ENCODE data around the gene PRH1. TPM values are rescaled to one million over a fixed set of nuclear protein-coding genes. Genes with fewer than 3 reads are reported as not detected.

The PRH1 gene
- total RNA-seq, 1 experiment from 2014 or later: 6.7 TPM

DNA sequence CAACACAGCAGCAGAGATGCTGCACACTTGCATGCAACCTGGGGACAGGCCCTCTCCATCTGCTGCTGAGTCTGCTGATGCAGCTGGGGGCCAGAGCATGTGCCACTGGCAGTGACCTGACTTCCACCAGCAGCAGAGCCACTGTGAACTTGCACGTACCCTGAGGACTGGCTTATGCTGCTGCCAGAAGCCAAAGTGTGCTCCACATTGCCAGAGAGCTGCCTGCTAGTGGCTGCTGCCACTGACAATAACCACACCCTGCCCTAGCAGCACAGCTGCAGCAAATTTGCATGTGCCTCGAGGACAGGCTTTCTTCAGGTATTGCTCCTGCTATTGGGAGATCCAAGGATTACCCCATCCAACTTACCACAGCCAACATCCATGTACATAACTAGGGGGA lies 30.3 kb downstream of the PRH1 start:
- Mint-ChIP-seq H3K4me3 (no peak overlapping the region), H3K4me1 (no peaks in the 10 kb centered on the region), H3K27me3 (ENCODE audit: low read depth) (peaks cover 4% of the 10 kb centered on the region; the same call in 1 of the 2 replicates), H3K9me3 (peaks cover 37% of the 10 kb centered on the region), H3K27ac (no peak overlapping the region), H3K36me3 (peaks cover 42% of the 10 kb centered on the region)
- TF ChIP-seq RORB (CRISPR knock-in tag; IDR thresholded peaks at IDR 0.05) (no peak), JUN (CRISPR knock-in tag; IDR thresholded peaks at IDR 0.05) (no peak), SOX15 (CRISPR knock-in tag; IDR thresholded peaks at IDR 0.05) (no peak)
- TF ChIP-seq, protein P1, sequence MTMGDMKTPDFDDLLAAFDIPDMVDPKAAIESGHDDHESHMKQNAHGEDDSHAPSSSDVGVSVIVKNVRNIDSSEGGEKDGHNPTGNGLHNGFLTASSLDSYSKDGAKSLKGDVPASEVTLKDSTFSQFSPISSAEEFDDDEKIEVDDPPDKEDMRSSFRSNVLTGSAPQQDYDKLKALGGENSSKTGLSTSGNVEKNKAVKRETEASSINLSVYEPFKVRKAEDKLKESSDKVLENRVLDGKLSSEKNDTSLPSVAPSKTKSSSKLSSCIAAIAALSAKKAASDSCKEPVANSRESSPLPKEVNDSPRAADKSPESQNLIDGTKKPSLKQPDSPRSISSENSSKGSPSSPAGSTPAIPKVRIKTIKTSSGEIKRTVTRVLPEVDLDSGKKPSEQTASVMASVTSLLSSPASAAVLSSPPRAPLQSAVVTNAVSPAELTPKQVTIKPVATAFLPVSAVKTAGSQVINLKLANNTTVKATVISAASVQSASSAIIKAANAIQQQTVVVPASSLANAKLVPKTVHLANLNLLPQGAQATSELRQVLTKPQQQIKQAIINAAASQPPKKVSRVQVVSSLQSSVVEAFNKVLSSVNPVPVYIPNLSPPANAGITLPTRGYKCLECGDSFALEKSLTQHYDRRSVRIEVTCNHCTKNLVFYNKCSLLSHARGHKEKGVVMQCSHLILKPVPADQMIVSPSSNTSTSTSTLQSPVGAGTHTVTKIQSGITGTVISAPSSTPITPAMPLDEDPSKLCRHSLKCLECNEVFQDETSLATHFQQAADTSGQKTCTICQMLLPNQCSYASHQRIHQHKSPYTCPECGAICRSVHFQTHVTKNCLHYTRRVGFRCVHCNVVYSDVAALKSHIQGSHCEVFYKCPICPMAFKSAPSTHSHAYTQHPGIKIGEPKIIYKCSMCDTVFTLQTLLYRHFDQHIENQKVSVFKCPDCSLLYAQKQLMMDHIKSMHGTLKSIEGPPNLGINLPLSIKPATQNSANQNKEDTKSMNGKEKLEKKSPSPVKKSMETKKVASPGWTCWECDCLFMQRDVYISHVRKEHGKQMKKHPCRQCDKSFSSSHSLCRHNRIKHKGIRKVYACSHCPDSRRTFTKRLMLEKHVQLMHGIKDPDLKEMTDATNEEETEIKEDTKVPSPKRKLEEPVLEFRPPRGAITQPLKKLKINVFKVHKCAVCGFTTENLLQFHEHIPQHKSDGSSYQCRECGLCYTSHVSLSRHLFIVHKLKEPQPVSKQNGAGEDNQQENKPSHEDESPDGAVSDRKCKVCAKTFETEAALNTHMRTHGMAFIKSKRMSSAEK (CRISPR knock-in tag; IDR thresholded peaks at IDR 0.05; ENCODE audit: borderline replicate concordance): no peak
- TF ChIP-seq, protein P2, sequence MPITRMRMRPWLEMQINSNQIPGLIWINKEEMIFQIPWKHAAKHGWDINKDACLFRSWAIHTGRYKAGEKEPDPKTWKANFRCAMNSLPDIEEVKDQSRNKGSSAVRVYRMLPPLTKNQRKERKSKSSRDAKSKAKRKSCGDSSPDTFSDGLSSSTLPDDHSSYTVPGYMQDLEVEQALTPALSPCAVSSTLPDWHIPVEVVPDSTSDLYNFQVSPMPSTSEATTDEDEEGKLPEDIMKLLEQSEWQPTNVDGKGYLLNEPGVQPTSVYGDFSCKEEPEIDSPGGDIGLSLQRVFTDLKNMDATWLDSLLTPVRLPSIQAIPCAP (CRISPR knock-in tag; IDR thresholded peaks at IDR 0.05): no peak
- DNase-seq (ENCODE audit: low spot score): no peak
- ChIA-PET CTCF (interaction anchor here (1.6 kb wide), 1 partner anchor 346 kb away, joined by 3 read pairs; no protein-coding TSS in a partner anchor), POLR2A (no interaction called here)
- ATAC-seq: no peak

DNA sequence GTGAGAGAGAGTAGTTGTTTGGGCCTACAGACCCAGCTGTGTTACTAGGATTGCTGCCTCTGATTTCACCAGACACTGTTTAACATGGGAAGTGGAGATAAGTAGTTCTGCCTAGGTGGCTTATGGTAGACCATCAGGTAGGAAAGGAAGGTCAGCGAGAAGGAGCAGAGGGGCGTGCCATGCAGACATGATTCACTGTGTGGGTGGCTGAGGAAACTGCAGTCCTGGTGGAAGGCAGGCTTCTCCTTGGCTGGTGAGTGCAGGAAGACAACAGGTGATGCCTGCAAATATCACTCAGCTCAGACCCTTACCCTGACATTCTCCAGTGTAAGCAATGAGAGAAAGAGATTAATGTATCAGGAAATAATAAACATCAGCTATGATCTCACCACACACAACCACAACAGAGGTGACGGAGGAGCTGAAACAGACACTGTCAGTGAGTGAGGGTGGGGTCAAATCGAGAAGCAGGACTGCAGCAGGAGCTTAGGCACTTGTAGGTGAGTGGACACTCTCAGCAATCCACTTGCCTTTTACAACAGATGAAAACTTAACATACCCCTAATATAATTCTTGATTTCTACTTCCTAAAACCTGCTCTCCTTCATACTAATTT lies 32.7 kb downstream of the PRH1 start:
- Mint-ChIP-seq H3K36me3 (peaks cover 23% of the 10 kb centered on the region), H3K27ac (no peak overlapping the region), H3K4me3 (no peak overlapping the region), H3K27me3 (ENCODE audit: low read depth) (peaks cover 4% of the 10 kb centered on the region; the same call in 1 of the 2 replicates), H3K4me1 (no peaks in the 10 kb centered on the region), H3K9me3 (peaks cover 12% of the 10 kb centered on the region)
- TF ChIP-seq, protein P3, sequence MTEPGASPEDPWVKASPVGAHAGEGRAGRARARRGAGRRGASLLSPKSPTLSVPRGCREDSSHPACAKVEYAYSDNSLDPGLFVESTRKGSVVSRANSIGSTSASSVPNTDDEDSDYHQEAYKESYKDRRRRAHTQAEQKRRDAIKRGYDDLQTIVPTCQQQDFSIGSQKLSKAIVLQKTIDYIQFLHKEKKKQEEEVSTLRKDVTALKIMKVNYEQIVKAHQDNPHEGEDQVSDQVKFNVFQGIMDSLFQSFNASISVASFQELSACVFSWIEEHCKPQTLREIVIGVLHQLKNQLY (CRISPR knock-in tag; IDR thresholded peaks at IDR 0.05): no peak
- no peak for TF ChIP-seq NFYB (CRISPR knock-in tag; conservative IDR thresholded peaks at IDR 0.05; ENCODE audit: low read depth)
- no peak for TF ChIP-seq CREM (CRISPR knock-in tag; IDR thresholded peaks at IDR 0.05)
- TF ChIP-seq GABPB1 (CRISPR knock-in tag; IDR thresholded peaks at IDR 0.05): no peak
- no peak for TF ChIP-seq ZNF219 (CRISPR knock-in tag; IDR thresholded peaks at IDR 0.05; ENCODE audit: borderline replicate concordance)
- POLR2A ChIA-PET: no interaction called here
- ATAC-seq (no peak), DNase-seq (ENCODE audit: low spot score) (no peak)
- CTCF ChIA-PET: no interaction called here

DNA sequence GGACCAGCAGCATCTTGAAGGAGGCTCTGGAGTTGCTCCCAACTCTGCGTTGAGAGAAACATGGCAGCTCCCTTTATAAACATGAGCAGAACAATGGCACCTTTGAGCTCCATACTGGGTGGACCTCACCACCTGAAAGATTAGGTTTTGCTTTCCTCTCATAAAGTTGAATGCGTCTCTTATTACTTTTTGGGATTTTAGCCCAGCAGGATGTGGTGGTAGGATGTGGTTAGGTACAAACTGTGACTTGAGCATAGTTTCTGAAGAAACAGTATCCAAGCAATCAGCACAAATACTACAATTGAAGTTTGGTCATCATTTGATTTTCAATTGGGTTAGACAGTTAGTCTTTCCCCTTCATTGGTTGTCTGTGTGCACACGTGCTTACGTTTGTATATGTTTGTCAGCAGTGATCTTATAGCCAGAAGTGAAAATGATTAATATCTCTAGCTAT lies 34.6 kb downstream of the PRH1 start, which contains the start of gene PRR4:
TSS of gene PRR4 (minus strand) at position 51 of the 454 bp plus-strand sequence. CDS start at position 13, 38 bp downstream.
- no peak for ATAC-seq
- CTCF ChIA-PET: no interaction called here

More for the DNA sequence above, 34.6 kb downstream of the PRH1 start, which contains the start of gene PRR4:
- Mint-ChIP-seq H3K27ac (no peak within 1 kb of the TSS), H3K36me3 (peaks cover 5% of the 10 kb centered on the region), H3K9me3 (peaks cover under 1% of the 10 kb centered on the region), H3K4me1 (peaks cover 3% of the 10 kb centered on the region; the same call in 1 of the 2 replicates), H3K27me3 (ENCODE audit: low read depth) (no peaks in the 10 kb centered on the region), H3K4me3 (no peak within 1 kb of the TSS)
- no peak for DNase-seq (ENCODE audit: low spot score)
- POLR2A ChIA-PET: no interaction called here
- TF ChIP-seq NFYB (CRISPR knock-in tag; conservative IDR thresholded peaks at IDR 0.05; ENCODE audit: low read depth): no peak
- no peak for TF ChIP-seq JAZF1 (CRISPR knock-in tag; IDR thresholded peaks at IDR 0.05)
- TF ChIP-seq, protein P4, sequence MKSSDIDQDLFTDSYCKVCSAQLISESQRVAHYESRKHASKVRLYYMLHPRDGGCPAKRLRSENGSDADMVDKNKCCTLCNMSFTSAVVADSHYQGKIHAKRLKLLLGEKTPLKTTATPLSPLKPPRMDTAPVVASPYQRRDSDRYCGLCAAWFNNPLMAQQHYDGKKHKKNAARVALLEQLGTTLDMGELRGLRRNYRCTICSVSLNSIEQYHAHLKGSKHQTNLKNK (CRISPR knock-in tag; IDR thresholded peaks at IDR 0.05): no peak
- TF ChIP-seq, protein P5, sequence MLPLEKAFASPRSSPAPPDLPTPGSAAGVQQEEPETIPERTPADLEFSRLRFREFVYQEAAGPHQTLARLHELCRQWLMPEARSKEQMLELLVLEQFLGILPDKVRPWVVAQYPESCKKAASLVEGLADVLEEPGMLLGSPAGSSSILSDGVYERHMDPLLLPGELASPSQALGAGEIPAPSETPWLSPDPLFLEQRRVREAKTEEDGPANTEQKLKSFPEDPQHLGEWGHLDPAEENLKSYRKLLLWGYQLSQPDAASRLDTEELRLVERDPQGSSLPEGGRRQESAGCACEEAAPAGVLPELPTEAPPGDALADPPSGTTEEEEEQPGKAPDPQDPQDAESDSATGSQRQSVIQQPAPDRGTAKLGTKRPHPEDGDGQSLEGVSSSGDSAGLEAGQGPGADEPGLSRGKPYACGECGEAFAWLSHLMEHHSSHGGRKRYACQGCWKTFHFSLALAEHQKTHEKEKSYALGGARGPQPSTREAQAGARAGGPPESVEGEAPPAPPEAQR (CRISPR knock-in tag; IDR thresholded peaks at IDR 0.05): no peak
- TF ChIP-seq ZNF423 (CRISPR knock-in tag; IDR thresholded peaks at IDR 0.05): no peak
- TF ChIP-seq ESRRA (CRISPR knock-in tag; IDR thresholded peaks at IDR 0.05; ENCODE audit: borderline replicate concordance): no peak
- no peak for TF ChIP-seq ZNF317 (CRISPR knock-in tag; IDR thresholded peaks at IDR 0.05; ENCODE audit: borderline replicate concordance, low read depth)
- TF ChIP-seq, protein P6, sequence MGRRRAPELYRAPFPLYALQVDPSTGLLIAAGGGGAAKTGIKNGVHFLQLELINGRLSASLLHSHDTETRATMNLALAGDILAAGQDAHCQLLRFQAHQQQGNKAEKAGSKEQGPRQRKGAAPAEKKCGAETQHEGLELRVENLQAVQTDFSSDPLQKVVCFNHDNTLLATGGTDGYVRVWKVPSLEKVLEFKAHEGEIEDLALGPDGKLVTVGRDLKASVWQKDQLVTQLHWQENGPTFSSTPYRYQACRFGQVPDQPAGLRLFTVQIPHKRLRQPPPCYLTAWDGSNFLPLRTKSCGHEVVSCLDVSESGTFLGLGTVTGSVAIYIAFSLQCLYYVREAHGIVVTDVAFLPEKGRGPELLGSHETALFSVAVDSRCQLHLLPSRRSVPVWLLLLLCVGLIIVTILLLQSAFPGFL (CRISPR knock-in tag; IDR thresholded peaks at IDR 0.05; ENCODE audit: borderline replicate concordance): no peak
- TF ChIP-seq, protein P3 (CRISPR knock-in tag; IDR thresholded peaks at IDR 0.05): no peak
- no peak for TF ChIP-seq FOXK1 (CRISPR knock-in tag; IDR thresholded peaks at IDR 0.05)

Data from WTC11 (cell line).